Smooth muscle cell (in vitro differentiated cells): ENCODE results near the gene CHST9. TPM values are rescaled to one million over a fixed set of nuclear protein-coding genes. Genes with fewer than 3 reads are reported as not detected.

Source experiments
- DNase-seq: peaks from one replicate; lab custom pipeline; 2025; ENCODE audit not compliant: unreplicated experiment; lab: John Stamatoyannopoulos, UW
- H2AFZ ChIP-seq: fragments of 200-600 bp; sonication (generic); 2 replicates; pipeline ENCODE4 v1.6.0; 2016; ENCODE audit warnings: antibody characterized with exemption, low read depth, mild to moderate bottlenecking
- H3F3A ChIP-seq: fragments of 200-600 bp; sonication (generic); 2 replicates; pipeline ENCODE4 v1.6.0; 2017; ENCODE audit warnings: antibody characterized with exemption, low read depth
- H3K27ac ChIP-seq: fragments of 200-600 bp; sonication (generic); 2 replicates; pipeline ENCODE4 v1.5.1; 2016; ENCODE audit warnings: low read depth, mild to moderate bottlenecking
- H3K27me3 ChIP-seq: fragments of 200-600 bp; sonication (generic); 2 replicates; pipeline ENCODE4 v1.6.1; 2016; ENCODE audit warnings: low read depth, mild to moderate bottlenecking
- H3K36me3 ChIP-seq: fragments of 200-600 bp; sonication (generic); 2 replicates; pipeline ENCODE4 v1.5.1; 2016; ENCODE audit warnings: low read depth
- H3K4me1 ChIP-seq: fragments of 200-600 bp; sonication (generic); 2 replicates; pipeline ENCODE4 v1.5.1; 2016; ENCODE audit warnings: low read depth
- H3K4me2 ChIP-seq: fragments of 200-600 bp; sonication (generic); 2 replicates; pipeline ENCODE4 v1.6.0; 2016; ENCODE audit warnings: mild to moderate bottlenecking
- H3K4me3 ChIP-seq: fragments of 200-600 bp; sonication (generic); 2 replicates; pipeline ENCODE4 v1.5.1; 2016; ENCODE audit warnings: mild to moderate bottlenecking
- H3K79me2 ChIP-seq: fragments of 200-600 bp; sonication (generic); 2 replicates; pipeline ENCODE4 v1.6.0; 2016; ENCODE audit warnings: low read depth, mild to moderate bottlenecking
- H3K9ac ChIP-seq: fragments of 200-600 bp; sonication (generic); 2 replicates; pipeline ENCODE4 v1.6.0; 2016; ENCODE audit warnings: low read depth
- H3K9me3 ChIP-seq: fragments of 200-600 bp; sonication (generic); replicated peaks from 2 replicates; pipeline ENCODE4 v1.5.1; 2016; ENCODE audit warnings: low read depth
- H4K20me1 ChIP-seq: fragments of 200-600 bp; sonication (generic); 2 replicates; pipeline ENCODE4 v1.6.0; 2016; ENCODE audit warnings: low read depth
- CTCF ChIP-seq: fragments of 200-600 bp; sonication (generic); IDR thresholded peaks from 2 replicates; pipeline ENCODE4 v1.5.1; 2017; ENCODE audit warnings: borderline replicate concordance, mild to moderate bottlenecking, antibody characterized with exemption; ENCODE audit not compliant: insufficient read depth, poor library complexity, severe bottlenecking
- WGBS: methylation state at CpG from one replicate; pipeline ENCODE4 v1.1.7; 2016; ENCODE audit warnings: low lambda C conversion rate; 5-methylcytosine and 5-hydroxymethylcytosine counted together
- polyA plus RNA-seq: library from polyadenylated mRNA; unstranded; fragments of >200 nt; fragmentation: Nextera tagmentation; extraction: Ambion mirVana; gene quantifications from 2 replicates; pipeline ENCODE4 v1.2.1, GENCODE V29; 2016
- total RNA-seq: library from RNA; depleted of rRNA; stranded (reverse); fragments of >200 nt; gene quantifications from 2 replicates; pipeline ENCODE4 v1.2.3, GENCODE V29; 2014

The CHST9 gene
- total and polyA plus RNA-seq, 2 experiments from 2014 or later: not detected

DNA sequence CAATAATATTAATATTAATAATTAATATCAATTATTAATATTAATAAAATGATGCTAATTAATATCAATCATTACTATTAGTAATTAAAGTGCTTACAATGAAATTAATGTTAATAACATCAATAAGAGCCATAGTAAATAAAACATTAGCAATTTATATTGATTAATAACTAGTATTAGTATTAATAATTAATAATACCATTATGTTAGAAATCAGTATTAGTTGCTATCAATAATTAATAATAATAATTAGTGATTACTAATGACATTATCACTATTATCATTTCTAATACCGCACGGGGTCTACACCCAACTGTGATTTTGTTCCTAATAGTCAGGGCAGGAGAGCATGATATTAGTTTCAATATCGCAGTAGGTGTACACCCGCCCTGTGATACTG, 296.8 kb downstream of the CHST9 start:
- no peak for DNase-seq
- H3K4me3 ChIP-seq: no peak overlapping the region
- H3K9me3 ChIP-seq: no peaks in the 10 kb centered on the region
- H3K9ac ChIP-seq: no peak overlapping the region
- no peak overlapping the region for H3K27ac ChIP-seq
- no peak overlapping the region for H3K4me2 ChIP-seq
- H3K4me1 ChIP-seq: no peaks in the 10 kb centered on the region
- H3F3A ChIP-seq: no peaks in the 10 kb centered on the region
- 95% methylated on average over 4 of the region's 4 CpGs for WGBS
- H3K36me3 ChIP-seq: no peaks in the 10 kb centered on the region
- no peaks in the 10 kb centered on the region for H3K79me2 ChIP-seq
- no peak for TF ChIP-seq CTCF
- H3K27me3 ChIP-seq: peaks cover 6% of the 10 kb centered on the region
- no peaks in the 10 kb centered on the region for H4K20me1 ChIP-seq
- no peak overlapping the region for H2AFZ ChIP-seq

DNA sequence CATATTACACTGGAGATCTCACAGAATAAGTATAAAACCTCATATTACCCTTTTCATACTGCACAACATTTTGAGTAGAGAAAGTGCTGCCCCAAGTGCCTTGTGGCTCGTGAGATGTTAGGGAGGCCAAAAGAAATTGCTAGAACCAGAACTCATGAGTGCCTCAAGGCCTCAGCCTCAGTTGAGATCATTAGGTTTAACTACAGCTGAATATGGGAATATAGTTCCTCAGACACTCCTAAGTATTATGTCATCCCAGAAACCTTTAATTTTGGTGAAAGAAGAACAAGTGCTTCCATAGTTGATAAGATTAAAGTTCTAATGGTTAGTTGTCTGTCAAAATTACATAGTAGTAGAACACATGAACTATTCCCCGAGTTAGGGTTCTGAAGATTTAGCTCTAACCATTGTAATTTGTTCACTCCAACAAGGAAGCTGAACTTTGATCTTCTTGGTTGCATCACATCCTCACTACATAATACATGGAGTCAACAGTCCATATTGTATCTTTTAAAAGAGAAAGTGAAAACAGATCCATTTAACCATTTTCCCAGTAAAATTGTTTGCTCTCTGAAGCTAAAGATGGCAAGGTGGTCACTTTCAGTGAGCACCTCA, 310.0 kb downstream of the CHST9 start:
- H3F3A ChIP-seq: no peaks in the 10 kb centered on the region
- no peaks in the 10 kb centered on the region for H3K27me3 ChIP-seq
- H4K20me1 ChIP-seq: no peaks in the 10 kb centered on the region
- H3K27ac ChIP-seq: no peak overlapping the region
- H3K9ac ChIP-seq: no peak overlapping the region
- TF ChIP-seq CTCF: no peak
- no peak overlapping the region for H3K4me2 ChIP-seq
- no peak overlapping the region for H2AFZ ChIP-seq
- H3K9me3 ChIP-seq: no peaks in the 10 kb centered on the region
- no peak overlapping the region for H3K4me3 ChIP-seq
- WGBS: 86% methylated on average over 2 of the region's 2 CpGs
- DNase-seq: no peak
- no peaks in the 10 kb centered on the region for H3K4me1 ChIP-seq
- H3K79me2 ChIP-seq: no peaks in the 10 kb centered on the region
- H3K36me3 ChIP-seq: no peaks in the 10 kb centered on the region

GRCh38 chr18:26874283-26874682, 310.8 kb downstream of the CHST9 start:
- DNase-seq: no peak
- no peaks in the 10 kb centered on the region for H3K4me1 ChIP-seq
- no peak overlapping the region for H3K4me3 ChIP-seq
- H4K20me1 ChIP-seq: no peaks in the 10 kb centered on the region
- H2AFZ ChIP-seq: no peak overlapping the region
- H3K4me2 ChIP-seq: no peak overlapping the region
- H3K79me2 ChIP-seq: no peaks in the 10 kb centered on the region
- H3K9me3 ChIP-seq: no peaks in the 10 kb centered on the region
- H3F3A ChIP-seq: no peaks in the 10 kb centered on the region
- H3K27ac ChIP-seq: no peak overlapping the region
- TF ChIP-seq CTCF: no peak
- no peak overlapping the region for H3K9ac ChIP-seq
- H3K36me3 ChIP-seq: no peaks in the 10 kb centered on the region
- no peaks in the 10 kb centered on the region for H3K27me3 ChIP-seq

DNA sequence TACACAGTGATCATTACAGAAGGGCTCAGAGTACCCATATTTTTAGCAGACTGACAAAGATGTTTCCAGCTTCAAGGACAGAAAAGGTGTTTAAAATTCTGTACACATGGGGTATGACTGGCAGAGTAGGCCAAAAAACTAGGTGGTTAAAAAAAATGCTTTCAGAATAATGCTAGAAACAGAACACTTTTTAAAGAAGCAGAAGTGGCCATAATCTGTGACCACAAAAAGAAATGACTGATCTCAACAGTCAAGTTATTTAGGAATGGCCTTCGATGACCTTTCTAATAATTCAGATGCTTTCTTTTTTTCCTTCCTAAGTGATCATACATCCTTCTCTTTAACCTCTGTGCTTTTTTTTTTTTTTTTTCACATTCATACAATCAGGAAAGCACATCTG, 315.5 kb downstream of the CHST9 start:
- no peak overlapping the region for H3K9ac ChIP-seq
- TF ChIP-seq CTCF: no peak
- H3K27ac ChIP-seq: peak overlapping the region; percentile 47
- H3K36me3 ChIP-seq: no peaks in the 10 kb centered on the region
- no peaks in the 10 kb centered on the region for H3K9me3 ChIP-seq
- 93% methylated on average over 1 of the region's 1 CpG for WGBS
- no peaks in the 10 kb centered on the region for H3K79me2 ChIP-seq
- no peaks in the 10 kb centered on the region for H4K20me1 ChIP-seq
- no peak overlapping the region for H3K4me3 ChIP-seq
- H2AFZ ChIP-seq: peak overlapping the region; percentile 7
- H3K4me2 ChIP-seq: peak overlapping the region; percentile 49
- DNase-seq: no peak
- peaks cover 5% of the 10 kb centered on the region for H3K27me3 ChIP-seq
- no peaks in the 10 kb centered on the region for H3F3A ChIP-seq
- H3K4me1 ChIP-seq: no peaks in the 10 kb centered on the region
